Measurements from ENCODE around the gene IFT22. TPM values are rescaled to one million over a fixed set of nuclear protein-coding genes. Genes with fewer than 3 reads are reported as not detected.
A peak's percentile ranks its signal among the peaks of the same experiment; 100 is the strongest.

Gene IFT22
- total and polyA plus RNA-seq, 2 experiments from 2014 or later, result 13.8 to 38.8 TPM

- DNase-seq (ENCODE audit: low spot score) (no peak), ATAC-seq (no peak)
- H3K27ac Mint-ChIP-seq, result peak overlapping the region; percentile 18; the same call in 1 of the 2 replicates
- Histone ChIP-seq H3K27ac (ENCODE audit: low read depth) (peak overlapping the region; percentile 48), H3K36me3 (ENCODE audit: insufficient read depth) (peaks cover 37% of the 10 kb centered on the region), H3F3A (replicated peaks; ENCODE audit: low read depth) (peaks cover 15% of the 10 kb centered on the region), H3K4me3 (peak overlapping the region; percentile 95), H3K4me1 (ENCODE audit: insufficient read depth) (peaks cover 44% of the 10 kb centered on the region), H3K27me3 (ENCODE audit: insufficient read depth) (no peaks in the 10 kb centered on the region), H2AFZ (no peak overlapping the region), H3K4me2 (peak overlapping the region; percentile 85), H3K79me2 (replicated peaks; ENCODE audit: insufficient read depth) (peaks cover 80% of the 10 kb centered on the region), H4K20me1 (replicated peaks; ENCODE audit: insufficient read depth) (peaks cover 23% of the 10 kb centered on the region), H3K9me2 (ENCODE audit: insufficient read depth) (no peaks in the 10 kb centered on the region)
- peaks cover 52% of the 10 kb centered on the region for H3K36me3 Mint-ChIP-seq (ENCODE audit: low read depth)
- peaks cover 20% of the 10 kb centered on the region for H3K27me3 Mint-ChIP-seq (ENCODE audit: insufficient read depth, low read depth, poor library complexity)
- peaks cover 3% of the 10 kb centered on the region; the same call in 1 of the 3 replicates for H3K9me3 Mint-ChIP-seq
- peaks cover 25% of the 10 kb centered on the region for H3K4me1 Mint-ChIP-seq
- TF ChIP-seq REST (IDR thresholded peaks at IDR 0.05; ENCODE audit: unreplicated experiment) (no peak), ZNF331 (CRISPR knock-in tag; IDR thresholded peaks at IDR 0.05; ENCODE audit: low read depth) (no peak), ZNF114 (CRISPR knock-in tag; IDR thresholded peaks at IDR 0.05) (no peak), EZH2phosphoT487 (IDR thresholded peaks at IDR 0.05; ENCODE audit: unreplicated experiment) (no peak), ETS1 (IDR thresholded peaks at IDR 0.05) (no peak), NANOG (IDR thresholded peaks at IDR 0.05; ENCODE audit: borderline replicate concordance) (no peak), STAT1 (IDR thresholded peaks at IDR 0.05; ENCODE audit: unreplicated experiment) (no peak), JUNB (IDR thresholded peaks at IDR 0.05; ENCODE audit: unreplicated experiment) (peak; percentile 13), CREB1 (CRISPR knock-in tag; IDR thresholded peaks at IDR 0.05; ENCODE audit: low read depth) (no peak), CTCF (conservative IDR thresholded peaks at IDR 0.05; ENCODE audit: low read depth in 2 of 2) (no peak), POLR2AphosphoS5 (IDR thresholded peaks at IDR 0.05; ENCODE audit: low read depth) (peak; percentile 38; the same call in 1 of the 2 replicates), ZNF462 (CRISPR knock-in tag; IDR thresholded peaks at IDR 0.05) (no peak), EZH2 (IDR thresholded peaks at IDR 0.05; ENCODE audit: low read depth, unreplicated experiment) (no peak)
- H3K4me3 Mint-ChIP-seq, result peak overlapping the region; percentile 72
Measured at GRCh38 chr7:101300465-101301376, 20.9 kb downstream of the IFT22 start.
